SIG-M5 treated with dmso at 0.1 percent for 504 hours (cell line): ENCODE results near the gene SLC2A4.
"Not testable (repeated sequence)": the region's sequence is repeated elsewhere in the genome, so short reads cannot be mapped to it uniquely, and the experiment has no call there.

Source experiments
- DNase-seq: peaks from one replicate; lab custom pipeline; 2025; ENCODE audit not compliant: unreplicated experiment; lab: John Stamatoyannopoulos, UW

SLC2A4 gene

DNA sequence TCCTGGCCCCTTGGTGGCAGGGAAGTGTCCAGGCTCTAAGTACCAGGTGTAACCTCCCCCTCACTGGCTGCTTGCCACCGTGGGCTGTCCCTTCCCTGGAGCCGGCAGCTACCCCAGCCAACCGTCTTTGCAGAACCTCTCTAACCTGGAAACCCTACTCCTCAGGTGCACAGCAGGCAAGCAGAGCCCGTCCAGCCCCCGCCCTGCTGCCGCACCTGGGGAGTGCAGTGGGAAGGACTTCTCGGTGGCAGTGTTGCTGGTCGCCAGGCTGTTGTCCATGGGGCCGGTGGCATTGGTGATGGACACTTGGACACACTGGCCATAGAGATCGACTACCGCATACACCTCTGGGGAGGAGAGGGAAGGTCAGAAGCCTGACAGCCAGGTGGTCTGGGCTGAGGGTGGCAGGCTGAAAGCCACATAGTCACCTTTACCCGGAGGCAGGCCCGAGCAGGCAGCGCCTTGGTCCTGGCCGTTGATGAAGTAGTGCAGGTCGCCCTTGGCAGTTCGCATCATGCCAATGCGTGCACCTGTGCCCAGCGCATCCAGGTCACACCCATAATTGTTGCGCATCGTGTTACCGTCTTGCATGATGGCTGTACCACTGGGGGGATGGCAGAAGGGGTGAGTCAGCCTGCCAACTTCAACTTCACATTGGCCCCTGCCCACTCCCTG is 41.1 kb downstream of the SLC2A4 start:
- DNase-seq: no peak

DNA sequence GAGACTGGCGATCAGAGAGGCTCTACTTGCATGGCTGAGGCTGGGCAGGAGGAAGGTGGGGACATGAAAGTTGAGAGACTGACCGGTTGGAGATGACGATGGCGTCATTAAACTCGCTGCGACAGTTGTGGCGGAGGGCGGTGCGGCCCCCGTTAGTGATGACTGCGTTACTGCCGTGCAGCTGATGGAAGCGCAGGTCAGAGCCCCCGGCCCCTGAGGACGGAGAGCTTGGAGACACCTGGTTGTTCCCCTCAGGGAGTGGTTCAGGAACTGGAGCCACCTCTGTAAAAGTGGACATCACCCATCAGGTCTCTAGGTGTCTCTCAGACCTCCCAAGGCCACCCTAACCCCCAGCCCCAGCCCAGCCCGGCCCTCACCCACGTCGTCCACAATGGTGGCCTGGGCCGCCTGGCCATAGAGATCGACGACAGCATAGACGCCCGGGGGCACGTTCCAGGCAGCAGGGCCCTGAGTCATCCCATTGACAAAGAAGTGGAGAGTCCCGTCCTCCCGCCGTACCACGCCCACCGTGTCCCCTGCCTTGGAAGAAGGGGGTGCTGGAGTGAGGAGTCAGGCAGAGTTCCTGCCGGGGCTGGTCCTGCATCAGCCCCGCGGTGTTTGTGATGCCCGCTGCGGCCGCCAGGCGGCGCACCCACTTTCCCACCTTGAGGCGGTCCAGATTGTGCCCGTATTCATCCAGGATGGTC is 42.4 kb downstream of the SLC2A4 start:
- no peak for DNase-seq

DNA sequence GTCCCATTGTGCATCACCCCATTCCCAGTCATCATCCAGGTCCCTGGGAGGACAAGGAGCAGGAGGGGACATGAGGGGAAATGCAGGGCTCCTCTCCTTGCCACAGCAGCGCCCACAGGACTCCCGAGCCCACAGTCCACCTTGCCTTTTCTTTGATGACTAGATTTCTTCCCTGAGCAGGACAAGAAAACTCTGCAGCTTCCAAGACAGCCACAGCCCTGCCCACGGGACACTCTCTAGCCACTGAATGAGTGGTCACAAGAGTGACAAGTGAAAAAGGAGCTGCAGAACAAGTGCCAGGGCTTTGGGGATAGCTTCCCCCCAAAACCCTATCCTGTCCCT is 42.9 kb downstream of the SLC2A4 start:
- DNase-seq: no peak

DNA sequence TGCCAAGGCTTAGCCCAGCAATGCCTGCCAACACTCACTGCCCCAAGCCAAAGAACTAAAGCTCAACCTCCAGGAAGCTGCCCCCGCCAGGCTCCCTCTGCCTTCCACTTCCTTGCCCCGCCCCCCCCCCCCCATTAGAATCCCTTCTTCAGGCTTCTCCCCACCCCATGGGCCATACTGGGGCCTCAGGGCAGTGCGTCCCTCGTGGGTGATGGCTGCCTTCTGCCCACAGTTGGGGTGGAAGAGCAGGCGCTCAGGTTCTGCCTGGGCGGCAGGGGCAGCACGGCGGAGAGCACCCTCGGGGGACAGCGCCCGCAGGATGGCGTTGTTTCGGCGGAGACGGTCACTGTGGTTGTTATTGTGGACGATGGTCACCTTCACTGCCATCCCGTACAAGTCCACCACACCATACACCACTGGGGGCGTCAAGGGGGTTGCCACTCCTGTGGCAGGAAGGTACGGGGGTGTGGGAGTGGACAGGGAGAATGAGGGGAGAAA is 43.6 kb downstream of the SLC2A4 start:
- no peak for DNase-seq

DNA sequence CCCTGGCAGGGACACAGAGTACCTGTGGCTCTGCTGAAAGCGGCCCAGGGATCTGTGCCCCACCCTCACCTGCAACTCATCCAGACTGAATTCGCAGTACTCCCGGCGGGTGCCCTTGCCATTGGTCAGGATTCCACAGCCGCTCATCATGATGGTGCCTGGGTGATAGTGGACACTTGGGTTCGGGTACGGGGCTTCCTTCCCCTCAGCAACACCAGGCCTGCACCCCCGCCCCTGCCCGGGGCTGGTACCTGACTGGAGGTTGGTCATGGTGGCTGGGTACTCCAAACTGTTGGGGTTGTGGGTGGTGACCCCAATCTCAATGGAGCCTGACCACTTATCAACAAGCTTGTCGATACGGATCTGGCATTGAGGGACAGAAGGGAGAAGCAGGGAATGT is 44.7 kb downstream of the SLC2A4 start:
- DNase-seq: no peak

DNA sequence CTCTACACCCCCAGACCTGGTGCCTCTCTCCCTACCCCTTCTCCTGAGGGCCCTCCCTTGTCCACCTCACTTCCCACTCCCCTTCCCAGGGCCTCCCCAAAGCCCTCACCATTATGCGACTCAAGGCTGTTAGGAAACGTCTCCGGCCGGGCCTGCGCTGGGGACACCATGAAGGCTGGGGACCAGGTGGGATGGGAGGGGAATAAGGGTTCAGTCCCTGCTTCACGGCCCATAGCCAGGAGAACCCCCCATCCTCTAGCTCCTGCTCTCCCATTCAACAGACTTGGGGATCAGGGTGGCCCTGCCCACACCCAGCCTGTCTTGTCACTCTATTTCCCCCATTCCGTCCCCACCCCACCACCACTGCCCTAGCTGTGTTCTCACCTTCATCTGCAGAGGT is 45.5 kb downstream of the SLC2A4 start:
- no peak for DNase-seq

DNA sequence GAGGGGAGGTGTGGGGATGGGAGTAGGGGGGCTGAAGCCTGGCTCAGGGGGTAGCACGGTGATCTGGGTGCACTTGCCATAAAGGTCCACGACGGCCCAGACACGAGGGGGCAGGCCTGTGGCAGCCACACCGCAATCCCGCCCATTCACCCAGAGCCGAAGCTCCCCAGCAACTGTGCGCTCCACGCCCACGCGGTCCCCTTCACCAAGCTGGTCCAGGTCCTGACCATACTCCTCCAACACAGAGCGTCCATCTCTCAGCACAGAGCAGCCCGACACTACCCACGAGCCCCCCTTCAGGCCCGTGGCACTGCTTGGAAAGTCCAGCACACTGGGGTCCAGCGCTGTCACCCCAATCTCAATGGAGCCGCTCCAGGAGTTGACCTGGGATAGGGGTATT is 46.0 kb downstream of the SLC2A4 start:
- DNase-seq: no peak

DNA sequence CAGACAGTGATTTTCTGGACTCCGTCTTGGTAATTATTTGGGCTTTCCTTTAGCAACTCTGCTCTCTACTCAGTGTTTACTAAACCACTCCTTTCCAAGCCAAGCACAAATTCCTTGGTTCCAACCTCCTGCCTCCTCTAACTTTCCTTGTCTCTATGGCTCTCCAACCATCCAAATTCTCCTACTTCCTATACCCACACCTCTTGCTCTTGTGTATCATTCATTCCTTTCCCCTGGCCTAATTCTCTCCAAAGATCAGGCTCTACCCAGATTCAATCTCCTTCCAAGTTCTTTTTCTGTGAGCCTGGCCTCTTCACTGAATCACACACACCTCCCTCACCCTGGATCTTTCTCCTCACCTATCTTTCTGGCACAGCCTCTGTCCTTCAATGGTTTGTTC is 46.5 kb downstream of the SLC2A4 start:
- no peak for DNase-seq

DNA sequence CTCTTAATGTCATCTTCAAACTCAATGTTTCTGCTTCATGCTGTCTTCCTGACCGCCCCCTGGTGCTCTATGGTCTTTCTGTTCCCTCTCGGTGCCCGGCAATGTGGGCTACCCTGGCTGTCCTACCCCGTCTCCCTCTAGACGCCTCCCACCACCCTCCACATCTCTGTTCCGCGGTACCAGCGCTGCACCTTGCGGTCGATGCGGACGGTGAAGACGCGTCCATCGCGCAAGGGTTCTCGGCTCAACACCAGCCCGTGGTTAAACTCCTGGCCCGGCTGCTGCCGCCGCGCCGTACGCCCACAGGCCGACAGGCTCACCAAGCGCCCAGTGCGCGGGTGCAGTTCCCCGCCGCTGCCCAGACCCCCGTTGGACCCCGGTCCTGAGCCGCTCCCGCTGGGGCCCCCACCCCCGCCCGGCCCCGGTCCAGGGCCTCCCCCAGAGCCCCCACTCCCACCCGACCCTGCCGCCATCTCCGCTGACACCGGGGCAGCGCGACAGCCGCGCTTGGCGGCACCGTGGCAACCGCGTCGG is 47.4 kb downstream of the SLC2A4 start, which contains the start of gene NEURL4:
Gene NEURL4 (minus strand): TSS at position 496 of the 534 bp plus-strand sequence. CDS start 23 bp downstream, at position 473.
- DNase-seq: no peak

DNA sequence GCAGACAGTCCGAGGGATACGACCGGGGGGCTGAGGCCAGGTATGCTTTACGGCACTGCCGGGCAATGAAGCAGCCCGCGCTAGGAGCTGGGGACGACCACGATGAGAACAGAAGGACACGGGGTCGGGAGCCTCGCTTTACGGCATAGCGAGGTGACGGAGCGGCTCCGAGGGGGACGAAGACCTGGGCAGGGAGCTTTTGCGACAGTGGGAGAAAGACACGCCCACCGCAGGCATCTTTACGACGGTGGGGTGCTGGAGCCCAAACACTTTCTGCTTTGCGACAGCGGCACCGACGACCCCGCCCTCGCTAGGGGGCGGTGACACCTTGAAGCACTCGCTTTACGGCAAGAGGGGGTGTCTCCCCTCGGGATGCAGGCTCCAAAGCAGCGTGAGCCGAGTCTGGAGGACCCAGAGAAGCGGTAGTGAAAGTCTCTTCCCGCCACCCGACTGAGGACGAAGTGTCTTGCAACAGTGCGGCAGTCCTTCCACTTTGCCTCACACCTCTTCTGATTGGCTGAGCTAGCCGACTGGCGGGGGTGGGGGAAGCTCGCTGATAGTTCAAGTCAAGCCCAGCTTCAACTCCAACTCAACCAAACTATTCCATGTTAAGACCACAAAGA is 48.0 kb downstream of the SLC2A4 start:
- peak; percentile 99 for DNase-seq

DNA sequence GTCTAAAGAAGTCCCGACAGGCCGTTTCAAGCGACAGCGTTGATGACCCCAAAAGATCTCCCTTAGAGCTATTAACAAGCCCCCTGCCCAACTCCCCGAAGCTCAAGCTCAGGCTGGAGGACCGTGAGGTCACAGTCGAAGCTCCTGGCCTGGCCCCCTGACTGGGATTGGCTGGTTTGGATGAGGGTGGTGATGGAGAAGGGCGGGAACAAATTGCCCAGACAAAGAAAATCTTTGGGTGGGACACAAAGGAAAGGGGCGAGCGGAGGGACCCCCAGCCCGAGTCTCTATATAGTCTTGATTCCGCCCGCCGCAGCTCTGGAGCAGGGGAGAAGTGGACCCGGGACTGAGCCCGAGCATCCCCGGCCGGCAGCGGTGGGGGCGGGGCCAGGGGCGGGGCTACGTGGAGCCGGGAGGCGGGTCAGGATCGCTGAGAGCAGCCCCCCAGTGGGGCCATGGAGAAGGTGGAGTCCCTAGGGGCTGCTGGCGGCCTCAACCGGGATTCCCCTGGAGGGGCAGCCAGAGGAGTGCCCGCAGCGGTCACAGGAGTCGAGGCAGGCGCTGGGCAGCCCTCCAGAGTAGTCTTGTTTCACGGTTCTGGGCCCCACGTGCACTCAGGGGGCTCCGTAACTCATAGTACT is 48.6 kb downstream of the SLC2A4 start:
- DNase-seq: peak; percentile 80

DNA sequence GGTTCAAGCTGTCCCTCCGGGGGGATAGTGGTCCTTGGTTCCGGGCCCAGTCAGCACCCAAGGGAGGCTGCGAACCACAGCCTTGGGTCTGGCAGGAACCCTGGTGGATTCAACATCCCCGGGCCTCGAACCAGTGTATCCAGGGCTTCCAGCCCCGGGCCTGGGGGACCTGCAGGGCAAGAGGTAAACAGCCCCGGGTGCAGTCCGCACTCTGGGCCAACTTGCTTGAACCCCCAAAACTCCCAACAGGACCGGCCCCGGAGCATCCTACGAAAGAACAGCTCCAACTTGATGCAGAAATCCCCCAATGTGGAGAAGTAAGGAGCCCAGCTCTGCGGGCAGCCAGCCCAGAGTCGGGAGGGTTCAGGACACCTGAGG is 49.1 kb downstream of the SLC2A4 start:
- DNase-seq: no peak

DNA sequence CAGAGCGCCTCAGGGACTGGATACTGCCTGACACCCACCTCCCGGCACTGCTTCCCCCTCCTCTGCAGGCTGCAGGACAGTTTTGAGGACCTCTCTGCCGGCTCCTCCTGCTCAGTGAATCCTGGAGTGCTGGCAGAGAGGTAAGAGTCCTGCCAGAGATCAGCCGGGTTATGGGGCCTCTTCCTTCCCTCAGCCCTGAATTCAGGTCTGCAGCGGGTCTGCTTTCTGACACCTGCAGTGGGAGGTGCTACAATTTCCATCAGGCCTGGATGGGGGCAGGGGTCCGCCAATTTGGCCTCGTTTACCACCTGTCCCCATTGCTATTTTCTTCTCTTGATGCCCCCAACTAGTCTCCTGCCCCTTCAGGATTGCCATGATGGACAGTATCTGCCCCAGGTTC is 50.6 kb downstream of the SLC2A4 start:
- no peak for DNase-seq

DNA sequence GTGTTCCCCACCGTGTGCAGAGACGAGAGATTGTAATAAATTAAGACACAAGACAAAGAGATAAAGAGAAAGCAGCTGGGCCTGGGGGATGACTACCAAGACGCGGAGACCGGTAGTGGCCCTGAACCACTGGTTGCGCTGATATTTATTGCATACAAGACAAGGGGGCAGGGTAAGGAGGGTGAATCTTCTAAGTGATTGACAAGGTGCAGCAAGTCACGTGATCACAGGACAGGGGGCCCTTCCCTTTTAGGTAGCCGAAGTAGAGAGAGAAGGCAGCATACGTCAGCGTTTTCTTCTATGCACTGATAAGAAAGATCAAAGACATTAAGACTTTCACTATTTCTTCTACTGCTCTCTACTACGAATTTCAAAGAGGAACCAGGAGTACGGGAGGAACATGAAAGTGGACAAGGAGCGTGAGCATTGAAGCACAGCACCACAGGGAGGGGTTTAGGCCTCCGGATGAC is 51.1 kb downstream of the SLC2A4 start:
- DNase-seq: not testable (repeated sequence)

DNA sequence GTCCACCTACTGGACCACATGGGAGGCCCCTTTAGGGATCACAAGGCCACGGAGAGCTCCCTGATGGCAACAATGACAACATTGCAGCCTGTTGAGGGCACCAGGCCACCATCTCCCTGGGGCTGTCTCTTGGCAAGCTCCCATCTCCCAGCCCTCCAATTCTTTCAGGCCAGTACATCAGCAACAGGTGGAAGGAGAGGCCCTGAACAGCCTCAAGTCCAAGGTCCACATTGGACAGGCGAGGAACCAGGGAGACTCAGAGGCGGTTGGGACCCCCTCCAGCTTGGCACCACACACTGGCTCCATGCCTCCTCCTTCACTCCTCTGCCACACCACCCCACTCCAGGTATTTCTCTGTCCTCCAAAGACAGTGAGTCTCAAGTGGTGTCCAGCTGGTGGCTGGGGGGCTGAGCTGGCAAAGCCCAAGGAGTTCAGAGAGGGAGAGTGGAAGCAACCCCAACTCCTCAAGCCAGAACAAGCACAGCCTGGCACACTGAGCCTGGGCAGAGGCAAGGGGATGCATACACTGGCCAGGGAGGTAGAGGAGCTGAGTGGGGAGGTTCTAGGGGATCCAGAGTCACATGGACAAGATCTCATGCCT is 53.5 kb downstream of the SLC2A4 start:
- DNase-seq: no peak

DNA sequence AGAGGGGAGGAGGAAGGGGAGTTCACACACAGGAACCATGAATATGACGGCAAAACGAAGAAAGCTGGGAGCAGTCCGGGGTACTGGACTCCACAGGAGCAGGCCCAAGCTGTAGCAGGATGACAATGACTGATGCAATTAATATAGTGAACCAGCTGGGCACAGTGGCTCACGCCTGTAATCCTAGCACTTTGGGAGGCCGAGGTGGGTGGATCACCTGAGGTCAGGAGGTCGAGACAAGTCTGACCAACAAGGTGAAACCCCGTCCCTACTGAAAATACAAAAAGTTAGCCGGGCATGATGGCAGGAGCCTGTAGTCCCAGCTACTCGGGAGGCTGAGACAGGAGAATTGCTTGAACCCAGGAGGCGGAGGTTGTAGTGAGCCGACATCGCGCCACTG is 54.2 kb downstream of the SLC2A4 start:
- not testable (repeated sequence) for DNase-seq

DNA sequence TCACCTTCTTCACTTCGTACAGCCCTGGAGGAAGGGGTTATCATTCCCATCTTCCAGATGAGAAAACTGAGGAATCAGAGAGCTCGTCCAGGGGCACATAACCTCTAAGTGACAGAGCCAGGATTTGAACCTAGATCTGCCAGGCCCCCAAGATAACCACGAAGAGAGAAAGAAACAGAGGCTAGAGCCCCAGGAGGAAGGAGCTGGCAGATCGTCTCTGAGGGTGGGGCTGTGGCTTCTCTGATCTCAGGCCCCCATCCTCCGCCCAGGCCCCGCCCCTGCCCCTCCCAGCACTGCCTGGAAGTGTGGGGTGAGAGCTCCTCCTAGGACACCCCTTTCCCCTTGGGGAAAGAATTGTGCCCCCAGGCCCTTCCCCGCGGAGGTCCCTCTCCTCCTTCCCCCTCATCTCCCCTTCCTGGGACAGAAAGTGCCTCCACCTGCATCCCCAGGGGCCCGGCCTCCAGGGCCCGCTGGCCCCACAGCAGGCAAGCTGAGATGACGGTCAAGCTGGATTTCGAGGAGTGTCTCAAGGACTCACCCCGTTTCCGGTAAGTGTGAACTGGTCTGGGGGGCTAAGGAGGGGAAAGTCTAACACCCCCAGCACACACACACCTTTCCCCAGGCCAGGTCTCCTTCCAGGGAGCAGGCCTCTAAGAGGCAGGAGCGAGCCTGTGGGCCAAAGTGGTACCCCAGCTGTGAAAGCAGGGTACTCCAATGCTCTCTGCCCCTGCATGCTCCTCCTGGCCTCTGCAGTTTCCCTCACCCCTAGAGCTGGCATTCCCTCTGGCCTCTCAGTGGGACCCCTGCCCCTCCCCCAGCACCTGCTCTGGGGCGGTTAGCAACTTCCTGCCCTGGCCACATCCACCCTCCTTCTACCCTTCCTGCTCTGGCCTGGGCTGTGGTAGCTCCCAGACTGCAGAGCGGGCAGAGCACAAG is 55.0 kb downstream of the SLC2A4 start, which contains the start of gene ACAP1:
Gene ACAP1 (plus strand): TSS at position 290 of the 936 bp plus-strand sequence. CDS start 206 bp downstream, at position 496.
- no peak for DNase-seq

DNA sequence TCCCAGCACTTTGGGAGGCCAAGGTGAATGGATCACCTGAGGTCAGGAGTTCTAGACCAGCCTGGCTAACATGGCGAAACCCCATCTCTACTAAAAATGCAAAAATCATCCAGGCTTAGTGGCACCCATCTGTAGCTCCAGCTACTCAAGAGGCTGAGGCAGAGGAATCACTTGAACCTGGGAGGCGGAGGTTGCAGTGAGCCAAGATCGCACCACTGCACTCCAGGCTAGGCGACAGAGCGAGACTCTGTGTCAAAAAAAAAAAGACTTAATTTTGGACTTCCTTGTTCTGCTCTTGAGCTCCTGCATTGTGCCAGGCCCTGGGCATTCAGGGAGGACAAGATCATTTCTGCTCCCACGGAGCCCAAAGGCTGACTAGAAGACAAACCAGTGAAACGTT is 56.1 kb downstream of the SLC2A4 start:
- DNase-seq: not testable (repeated sequence)
